ENCODE data around the gene KCNJ4.

KCNJ4 gene

DNA sequence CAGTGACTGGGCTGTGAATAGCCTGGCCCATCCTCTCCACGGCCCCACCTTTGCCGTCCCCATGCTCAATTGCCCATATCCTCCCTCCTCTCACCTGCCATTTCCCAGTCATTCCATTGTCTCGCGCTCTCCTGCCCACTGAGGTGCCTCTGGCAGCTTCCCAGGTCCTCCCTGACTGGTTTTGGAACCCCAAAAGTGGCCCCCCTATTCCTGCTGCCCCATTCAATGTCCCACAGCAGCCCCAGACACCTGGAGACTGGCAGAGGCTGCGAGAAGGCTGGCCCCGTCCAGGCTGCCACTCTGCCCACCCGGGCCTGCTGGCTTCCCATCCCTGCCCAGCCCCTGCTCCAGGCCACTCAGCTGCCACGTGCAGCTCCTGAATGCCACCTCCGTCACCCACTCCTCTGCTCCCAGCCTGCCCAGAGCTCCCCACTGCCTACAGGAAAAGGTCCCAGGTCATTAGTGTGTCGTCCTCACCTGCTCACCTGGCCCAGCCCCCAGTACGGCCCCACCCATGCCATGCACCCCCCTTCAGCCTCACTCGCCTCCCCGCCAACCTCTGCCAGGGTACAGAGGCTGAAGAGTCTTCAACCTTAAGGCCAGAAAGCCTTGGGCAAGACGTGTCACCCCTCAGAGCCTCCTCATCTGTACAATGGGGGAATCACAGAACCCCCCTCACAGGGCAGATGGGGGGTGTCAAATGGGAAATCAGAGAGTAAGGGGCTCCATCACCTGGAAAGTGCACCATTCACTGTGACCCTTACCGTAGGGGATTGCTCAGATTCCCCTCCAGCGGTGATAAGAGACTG lies 37.5 kb downstream of the KCNJ4 start:
- TF ChIP-seq, protein P1, sequence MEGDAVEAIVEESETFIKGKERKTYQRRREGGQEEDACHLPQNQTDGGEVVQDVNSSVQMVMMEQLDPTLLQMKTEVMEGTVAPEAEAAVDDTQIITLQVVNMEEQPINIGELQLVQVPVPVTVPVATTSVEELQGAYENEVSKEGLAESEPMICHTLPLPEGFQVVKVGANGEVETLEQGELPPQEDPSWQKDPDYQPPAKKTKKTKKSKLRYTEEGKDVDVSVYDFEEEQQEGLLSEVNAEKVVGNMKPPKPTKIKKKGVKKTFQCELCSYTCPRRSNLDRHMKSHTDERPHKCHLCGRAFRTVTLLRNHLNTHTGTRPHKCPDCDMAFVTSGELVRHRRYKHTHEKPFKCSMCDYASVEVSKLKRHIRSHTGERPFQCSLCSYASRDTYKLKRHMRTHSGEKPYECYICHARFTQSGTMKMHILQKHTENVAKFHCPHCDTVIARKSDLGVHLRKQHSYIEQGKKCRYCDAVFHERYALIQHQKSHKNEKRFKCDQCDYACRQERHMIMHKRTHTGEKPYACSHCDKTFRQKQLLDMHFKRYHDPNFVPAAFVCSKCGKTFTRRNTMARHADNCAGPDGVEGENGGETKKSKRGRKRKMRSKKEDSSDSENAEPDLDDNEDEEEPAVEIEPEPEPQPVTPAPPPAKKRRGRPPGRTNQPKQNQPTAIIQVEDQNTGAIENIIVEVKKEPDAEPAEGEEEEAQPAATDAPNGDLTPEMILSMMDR (IDR thresholded peaks at IDR 0.05): no peak

DNA sequence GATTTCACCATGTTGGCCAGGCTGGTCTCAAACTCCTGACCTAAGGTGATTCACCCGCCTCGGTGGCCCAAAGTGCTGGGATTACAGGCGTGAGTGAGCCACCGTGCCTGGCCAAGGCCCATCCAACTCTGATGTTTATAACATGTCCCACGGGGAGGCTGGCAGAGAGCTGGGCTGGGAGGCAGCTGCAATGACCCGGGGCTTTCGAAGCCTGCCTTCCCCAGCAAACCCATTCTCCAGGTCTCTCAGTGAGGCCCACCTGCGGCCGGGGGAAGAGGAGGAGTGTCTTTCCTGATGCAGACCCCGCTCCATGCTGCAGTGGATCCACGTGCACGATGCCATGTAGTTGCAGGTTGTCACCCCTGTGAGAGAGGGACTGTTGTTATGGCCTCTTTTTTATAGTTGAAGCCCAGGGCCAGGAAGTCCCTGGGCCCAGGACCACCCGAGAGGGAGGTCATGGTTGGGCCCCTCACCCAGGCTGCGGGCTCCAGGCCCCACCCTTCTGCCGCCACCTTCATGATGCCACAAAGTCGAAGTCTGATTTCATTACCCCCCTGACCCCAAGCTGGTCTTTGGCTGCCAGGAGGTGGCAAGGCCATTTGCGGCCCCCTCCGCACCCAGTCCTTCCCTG lies 38.3 kb downstream of the KCNJ4 start:
- TF ChIP-seq, protein P1 (IDR thresholded peaks at IDR 0.05): no peak

DNA sequence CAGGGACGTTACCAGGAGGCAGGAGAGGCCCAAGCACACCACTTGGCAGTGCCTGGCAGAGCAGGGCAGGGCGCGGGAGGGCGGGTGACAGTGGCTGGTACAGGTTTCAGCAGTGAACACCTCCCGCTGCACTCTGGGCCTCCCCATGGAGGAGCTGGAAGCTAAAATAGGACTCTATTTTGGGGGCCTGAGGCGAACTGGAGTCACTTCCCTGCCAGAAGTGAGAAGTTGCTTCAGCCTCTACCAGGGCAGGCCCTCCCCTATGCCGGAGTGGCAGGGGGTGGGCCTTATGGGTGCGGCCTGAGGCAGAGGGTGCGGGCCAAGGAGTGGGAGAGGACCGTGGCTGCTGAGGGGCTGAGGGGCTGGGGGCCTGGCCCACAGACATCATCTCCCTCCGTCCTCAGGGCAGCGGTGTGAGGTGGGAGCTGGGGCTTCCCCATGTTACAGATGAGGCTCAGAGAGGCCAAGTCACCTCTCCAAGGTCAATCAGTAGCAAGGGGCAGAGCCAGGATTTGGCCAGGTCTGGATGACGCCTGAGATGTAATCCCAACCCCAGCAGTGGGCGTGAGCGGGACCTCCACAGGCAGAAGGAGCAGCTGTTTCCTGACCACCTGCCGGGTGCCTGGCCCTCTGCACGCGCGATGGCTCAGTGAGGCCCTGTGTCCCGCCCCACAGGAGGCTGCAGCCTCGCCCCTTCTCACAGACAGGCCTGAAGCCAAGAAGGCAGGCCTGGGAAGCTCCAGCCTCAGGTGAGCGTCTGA lies 39.3 kb downstream of the KCNJ4 start:
- TF ChIP-seq, protein P1 (IDR thresholded peaks at IDR 0.05): no peak

DNA sequence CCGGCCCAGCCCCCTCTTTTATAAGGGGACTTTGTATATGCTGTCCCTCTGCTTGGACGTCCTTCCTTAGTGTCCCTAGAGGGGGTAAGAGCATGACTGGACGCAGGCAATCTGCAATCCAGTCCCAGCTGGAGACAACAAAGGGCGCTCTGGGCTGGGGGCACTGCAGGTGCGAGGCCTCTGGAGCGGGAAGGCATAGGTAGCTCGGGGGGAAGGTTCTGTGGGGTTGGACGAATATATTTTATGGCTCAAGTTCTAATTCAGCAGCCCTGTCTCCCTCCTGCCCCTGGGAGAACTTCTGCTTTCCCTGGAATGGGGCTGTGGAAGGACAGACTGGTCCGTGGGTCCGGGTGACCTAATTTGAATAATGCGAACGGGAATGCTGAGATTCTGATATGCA lies 40.0 kb downstream of the KCNJ4 start:
- TF ChIP-seq, protein P1 (IDR thresholded peaks at IDR 0.05): no peak

DNA sequence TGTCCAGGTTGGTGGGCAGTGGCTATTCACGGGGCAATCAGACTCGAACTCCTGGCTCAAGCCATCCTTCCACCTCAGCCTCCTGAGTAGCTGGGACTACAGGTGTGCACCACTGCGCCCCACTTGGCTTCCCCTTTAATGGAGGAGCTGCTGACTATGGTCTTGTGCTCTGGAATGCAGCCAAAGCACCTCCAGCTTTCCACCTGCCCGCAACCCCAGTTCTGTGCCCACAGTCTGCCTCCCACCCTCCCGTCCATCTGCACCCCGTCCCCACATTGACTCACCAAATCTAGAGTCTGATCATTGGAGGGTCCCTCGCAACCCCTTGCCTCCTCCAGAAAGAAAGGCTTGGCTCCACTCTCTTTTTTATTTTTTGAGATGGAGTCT lies 41.0 kb downstream of the KCNJ4 start:
- TF ChIP-seq, protein P1 (IDR thresholded peaks at IDR 0.05): no peak

DNA sequence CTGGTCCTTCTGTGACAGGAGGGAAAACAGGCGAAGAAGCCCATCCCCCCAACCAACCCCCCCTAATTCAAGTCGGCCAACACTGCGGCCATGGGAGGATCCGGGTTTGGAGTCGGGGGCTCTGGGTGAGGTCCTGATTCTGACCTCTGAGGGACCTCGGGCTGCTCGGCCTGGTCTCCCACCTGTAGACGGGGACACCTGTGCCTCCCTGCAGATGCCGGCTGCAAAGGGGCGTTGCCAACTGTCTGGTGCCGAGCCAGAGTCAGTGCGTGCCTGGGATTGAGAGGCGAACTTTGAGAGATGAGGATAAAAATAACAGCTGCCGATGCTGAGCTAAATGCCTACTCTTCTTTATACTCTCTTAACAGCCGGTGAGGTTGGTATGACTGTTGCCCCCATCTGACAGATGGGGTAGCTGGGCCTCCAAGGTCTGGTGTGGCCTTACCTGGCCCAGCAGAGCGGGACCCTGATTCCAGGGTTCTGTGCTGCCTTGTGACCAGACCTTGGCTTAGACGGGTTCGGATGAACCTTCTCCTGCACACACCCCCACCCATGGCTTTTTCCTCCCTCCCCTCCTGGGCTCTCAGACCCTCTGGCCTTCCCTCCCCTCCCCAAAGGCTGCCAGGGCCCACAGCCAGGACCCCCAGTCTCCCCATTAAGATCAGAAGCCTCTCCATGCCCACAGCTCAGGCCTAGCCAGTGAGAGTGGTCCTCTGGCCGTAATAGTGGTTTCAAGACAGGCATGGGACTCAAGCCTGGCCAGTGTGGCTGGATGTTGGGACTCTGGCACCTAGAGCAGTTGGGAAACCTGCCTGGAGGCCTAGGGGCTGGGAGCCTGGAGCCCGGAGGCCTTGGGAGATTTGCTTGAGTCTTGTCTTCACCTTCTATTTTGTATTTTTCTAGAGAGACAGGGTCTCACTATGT lies 41.7 kb downstream of the KCNJ4 start:
- TF ChIP-seq, protein P1 (IDR thresholded peaks at IDR 0.05): no peak
